GM19193 (cell line): ENCODE results near the gene METTL8.

Source experiments
- POLR2A ChIP-seq: IDR thresholded peaks from 4 replicates; pipeline ENCODE4 v1.6.1; 2011; ENCODE audit not compliant: insufficient read depth, insufficient read length; ENCODE audit errors: extremely low read depth

METTL8 gene

DNA sequence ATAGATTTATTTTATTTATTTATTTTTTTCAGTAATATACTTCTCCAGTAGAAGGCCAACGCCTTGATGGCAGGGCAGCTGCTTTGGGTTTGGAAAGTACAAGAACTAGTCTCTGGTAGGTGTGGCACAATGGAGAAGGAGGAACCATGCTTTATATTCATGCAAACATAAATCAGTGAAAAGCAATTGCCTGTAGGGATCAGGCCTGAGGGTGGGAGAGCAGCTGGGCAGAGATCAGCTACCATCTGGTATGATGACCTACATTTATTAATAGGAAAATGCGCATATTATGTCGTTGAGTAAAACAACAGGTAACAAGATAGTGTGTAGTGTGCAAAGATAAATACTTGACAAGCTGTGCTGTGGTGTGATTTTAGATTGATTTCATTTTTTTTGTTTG lies 152.7 kb downstream of the METTL8 start:
- TF ChIP-seq POLR2A, result no peak

DNA sequence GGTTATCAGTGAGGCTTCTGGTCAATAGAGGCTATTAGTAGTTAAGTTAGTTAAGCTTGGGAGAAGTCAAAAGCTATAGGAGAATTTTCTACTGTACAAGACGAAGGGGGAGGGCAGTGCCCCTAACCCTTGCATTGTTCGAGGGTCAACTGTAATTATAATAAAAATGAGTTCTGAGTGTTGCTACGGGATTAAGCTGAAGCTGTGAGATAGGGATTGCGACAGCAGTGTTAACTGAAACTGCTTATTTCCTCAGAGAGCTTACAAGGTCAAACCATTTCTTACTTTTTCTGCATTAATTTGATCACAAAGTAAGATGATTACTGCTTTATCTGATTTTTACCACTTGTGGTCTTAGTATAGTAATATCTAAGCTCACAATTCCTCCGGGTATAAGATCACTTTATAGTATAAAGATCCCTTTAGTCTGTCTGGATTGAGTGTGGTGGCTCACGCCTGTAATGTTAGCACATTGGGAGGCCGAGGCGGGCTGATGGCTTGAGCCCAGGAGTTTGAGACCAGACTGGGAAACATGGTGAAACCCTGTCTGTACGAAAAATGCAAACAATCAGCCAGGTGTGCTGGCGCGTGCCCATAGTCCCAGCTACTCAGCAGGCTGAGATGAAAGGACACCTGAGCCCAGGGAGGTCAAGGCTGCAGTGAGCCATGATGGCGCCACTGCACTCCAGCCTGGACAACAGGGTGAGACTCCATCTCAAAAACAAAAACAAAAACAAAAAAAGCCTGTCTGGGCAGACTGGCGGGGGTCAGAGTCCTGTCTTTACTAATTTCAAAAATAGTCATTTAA lies 153.6 kb downstream of the METTL8 start:
- TF ChIP-seq POLR2A, result no peak

DNA sequence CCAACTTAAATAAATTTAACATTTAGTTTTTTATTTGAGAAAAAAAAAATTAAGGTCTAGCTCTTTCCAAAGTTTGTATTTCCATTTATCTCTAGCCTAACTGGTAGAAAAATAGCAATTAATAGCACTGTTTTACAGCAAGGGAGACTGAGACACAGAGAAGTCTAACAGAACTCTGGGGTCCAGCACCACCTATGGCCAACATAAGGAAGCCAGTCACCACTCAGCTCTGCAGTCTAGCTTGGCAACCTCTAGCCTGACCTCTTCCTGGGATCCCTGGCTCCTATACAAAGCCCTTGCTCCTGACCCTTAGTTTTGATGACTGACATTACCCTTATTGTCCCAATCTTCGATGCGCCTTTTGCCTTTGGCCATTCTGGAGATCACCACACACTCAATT lies 159.0 kb downstream of the METTL8 start:
- TF ChIP-seq POLR2A, result no peak

DNA sequence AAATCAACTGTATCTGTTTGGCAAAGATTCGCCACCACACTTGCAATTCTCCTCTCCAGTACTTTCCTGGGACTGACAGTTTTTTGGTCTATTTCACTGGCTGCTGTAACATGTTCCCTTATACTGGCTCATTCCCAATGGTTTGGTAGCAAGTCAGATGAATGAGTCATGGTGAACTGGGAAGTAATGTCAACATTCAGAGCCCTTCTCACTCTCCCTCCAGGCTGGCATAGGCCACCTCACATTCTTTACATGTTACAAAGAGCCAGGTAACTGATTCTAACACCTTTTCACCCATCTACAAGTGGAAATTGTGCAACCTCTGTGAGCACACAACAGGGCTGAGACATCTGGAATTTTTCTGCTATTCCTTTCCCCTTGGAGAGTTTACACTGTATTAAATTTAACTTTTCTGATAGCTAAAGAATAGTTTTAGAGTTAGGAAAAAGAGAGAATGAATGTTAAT lies 161.8 kb downstream of the METTL8 start:
- no peak for TF ChIP-seq POLR2A

DNA sequence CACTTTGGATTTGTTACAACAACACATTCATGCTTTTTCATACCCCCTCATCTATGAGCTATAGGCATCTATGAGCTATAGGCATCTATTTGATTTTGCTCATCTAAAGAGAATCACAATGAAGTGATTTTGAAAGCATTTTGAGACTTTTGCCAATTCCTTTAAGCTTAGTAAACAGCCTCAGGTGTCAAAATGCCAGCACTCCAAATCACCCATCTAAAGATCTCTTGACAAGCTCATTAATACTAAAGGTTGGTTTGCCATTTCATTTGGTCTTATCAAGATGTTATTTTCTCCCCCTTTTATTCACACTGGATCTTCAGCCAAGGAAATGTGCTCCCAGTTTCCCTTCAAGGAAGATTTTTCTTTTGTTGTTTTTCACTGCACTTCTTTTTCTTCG lies 162.4 kb downstream of the METTL8 start:
- TF ChIP-seq POLR2A, result no peak

DNA sequence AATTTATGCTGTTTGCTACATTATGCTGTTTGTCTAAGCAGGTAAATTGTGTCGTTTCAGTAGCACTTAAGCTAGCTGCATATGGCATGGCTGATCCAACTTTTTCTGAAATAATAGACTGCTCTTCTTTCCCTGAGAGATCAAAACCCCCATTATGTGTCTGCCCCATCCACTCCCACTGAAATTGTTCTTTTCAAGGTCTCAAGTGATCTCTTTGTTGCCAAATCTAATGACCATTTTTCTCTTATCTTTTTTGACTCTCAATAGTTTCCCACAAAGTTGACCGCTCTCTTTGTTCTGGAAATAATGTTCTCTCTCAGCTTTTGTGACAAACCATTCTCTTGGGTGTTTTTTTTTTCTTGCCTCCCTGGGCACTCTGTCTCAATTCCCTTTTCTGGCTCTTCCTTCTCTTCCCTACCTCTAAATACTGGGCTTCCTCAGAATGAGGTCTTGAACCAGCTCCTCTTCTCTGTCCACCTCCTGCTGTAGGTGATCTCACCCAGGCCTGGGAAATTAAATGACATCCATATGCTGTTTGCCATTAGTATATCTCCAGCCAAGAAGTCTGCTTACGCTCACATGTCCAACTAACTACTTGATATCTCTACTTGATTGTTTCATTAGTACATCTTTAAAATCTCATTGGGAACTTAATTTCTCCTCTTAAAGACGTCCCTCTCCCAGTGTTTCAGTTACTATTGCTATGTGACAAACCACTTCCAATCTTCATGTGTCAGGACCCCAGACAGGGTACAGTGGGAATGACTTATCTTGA lies 165.7 kb downstream of the METTL8 start:
- TF ChIP-seq POLR2A, result no peak
